GM12891 (cell line): ENCODE data around the gene ARID1B.

ENCODE experiments used
- POLR2AphosphoS5 ChIP-seq: IDR thresholded peaks from 2 replicates; pipeline ENCODE4 v1.6.1; 2011; ENCODE audit warnings: low read depth, low read length, control low read depth
- SPI1 ChIP-seq: IDR thresholded peaks from 2 replicates; pipeline ENCODE4 v1.6.1; 2011; ENCODE audit warnings: low read depth, low read length, control low read depth

- TF ChIP-seq POLR2AphosphoS5 (no peak), SPI1 (no peak)
Measured at GRCh38 chr6:156924246-156924645, 147.1 kb downstream of the ARID1B start.
